ENCODE measurements around the gene CPEB2. TPM values are rescaled to one million over a fixed set of nuclear protein-coding genes. Genes with fewer than 3 reads are reported as not detected.
"Not testable (repeated sequence)": the region's sequence is repeated elsewhere in the genome, so short reads cannot be mapped to it uniquely, and the experiment has no call there.

CPEB2 gene
- total RNA-seq, 1 donor from 2014 or later = 30.4 TPM

DNA sequence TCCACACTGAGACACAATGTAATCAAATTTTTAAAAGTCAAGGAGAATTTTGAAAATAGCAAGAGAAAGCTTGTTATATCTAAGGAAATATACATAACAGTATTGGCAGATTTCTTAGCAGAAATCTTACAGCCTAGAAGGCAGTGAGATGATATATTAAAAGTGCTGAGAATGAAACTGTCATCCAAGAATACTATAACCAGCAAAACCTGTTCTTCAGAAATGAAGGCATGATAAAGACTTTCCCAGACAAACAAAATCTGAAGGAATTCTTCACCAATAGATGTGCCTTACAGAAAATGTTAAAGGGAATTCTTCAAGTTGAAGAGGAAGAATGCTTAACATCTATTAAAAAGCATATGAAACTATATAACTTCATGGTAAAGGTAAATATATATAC lies 73.6 kb downstream of the CPEB2 start:
- Histone ChIP-seq H3K36me3 (peaks cover 0 to 9% of the 10 kb centered on the region in 2 donors), H3K4me1 (no peaks in the 10 kb centered on the region), H3K9me3 (peaks cover 6 to 23% of the 10 kb centered on the region in 2 donors), H3K27ac (no peak overlapping the region), H3K27me3 (no peaks in the 10 kb centered on the region), H3K4me3 (no peak overlapping the region)
- intact Hi-C loops (cut with DNase I) = no loop called here
- DNase-seq (ENCODE audit: low spot score in 2 of 2) = no peak
- TF ChIP-seq, protein P1, sequence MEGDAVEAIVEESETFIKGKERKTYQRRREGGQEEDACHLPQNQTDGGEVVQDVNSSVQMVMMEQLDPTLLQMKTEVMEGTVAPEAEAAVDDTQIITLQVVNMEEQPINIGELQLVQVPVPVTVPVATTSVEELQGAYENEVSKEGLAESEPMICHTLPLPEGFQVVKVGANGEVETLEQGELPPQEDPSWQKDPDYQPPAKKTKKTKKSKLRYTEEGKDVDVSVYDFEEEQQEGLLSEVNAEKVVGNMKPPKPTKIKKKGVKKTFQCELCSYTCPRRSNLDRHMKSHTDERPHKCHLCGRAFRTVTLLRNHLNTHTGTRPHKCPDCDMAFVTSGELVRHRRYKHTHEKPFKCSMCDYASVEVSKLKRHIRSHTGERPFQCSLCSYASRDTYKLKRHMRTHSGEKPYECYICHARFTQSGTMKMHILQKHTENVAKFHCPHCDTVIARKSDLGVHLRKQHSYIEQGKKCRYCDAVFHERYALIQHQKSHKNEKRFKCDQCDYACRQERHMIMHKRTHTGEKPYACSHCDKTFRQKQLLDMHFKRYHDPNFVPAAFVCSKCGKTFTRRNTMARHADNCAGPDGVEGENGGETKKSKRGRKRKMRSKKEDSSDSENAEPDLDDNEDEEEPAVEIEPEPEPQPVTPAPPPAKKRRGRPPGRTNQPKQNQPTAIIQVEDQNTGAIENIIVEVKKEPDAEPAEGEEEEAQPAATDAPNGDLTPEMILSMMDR (IDR thresholded peaks at IDR 0.05) = no peak

DNA sequence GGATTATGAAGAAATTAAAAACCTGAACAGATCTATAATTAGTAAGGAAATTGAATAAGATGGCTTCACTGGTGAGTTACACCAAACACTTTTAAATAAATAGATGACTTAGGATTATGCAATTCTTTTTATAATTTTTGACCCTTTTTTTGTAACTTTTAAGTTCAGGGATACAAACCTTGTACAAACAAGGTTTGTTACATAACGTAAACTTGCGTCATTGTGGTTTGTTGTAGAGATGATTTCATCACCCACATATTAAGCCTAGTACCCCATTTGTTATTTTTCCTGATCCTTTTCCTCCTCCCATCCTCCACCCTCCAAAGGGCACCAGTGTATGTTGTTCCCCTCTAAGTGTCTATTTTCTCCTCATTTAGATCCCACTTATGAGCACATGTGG lies 75.7 kb downstream of the CPEB2 start:
- TF ChIP-seq, protein P1 (IDR thresholded peaks at IDR 0.05) = no peak
- intact Hi-C loops (cut with DNase I) = no loop called here
- H3K27me3 ChIP-seq = no peaks in the 10 kb centered on the region
- DNase-seq (ENCODE audit: low spot score in 2 of 2) = no peak
- no peak overlapping the region for H3K4me3 ChIP-seq
- peaks cover 0 to 9% of the 10 kb centered on the region in 2 donors for H3K36me3 ChIP-seq
- H3K4me1 ChIP-seq = no peaks in the 10 kb centered on the region
- H3K27ac ChIP-seq = peak overlapping the region; percentile 36 to 45
- H3K9me3 ChIP-seq = peaks cover 6 to 23% of the 10 kb centered on the region in 2 donors

DNA sequence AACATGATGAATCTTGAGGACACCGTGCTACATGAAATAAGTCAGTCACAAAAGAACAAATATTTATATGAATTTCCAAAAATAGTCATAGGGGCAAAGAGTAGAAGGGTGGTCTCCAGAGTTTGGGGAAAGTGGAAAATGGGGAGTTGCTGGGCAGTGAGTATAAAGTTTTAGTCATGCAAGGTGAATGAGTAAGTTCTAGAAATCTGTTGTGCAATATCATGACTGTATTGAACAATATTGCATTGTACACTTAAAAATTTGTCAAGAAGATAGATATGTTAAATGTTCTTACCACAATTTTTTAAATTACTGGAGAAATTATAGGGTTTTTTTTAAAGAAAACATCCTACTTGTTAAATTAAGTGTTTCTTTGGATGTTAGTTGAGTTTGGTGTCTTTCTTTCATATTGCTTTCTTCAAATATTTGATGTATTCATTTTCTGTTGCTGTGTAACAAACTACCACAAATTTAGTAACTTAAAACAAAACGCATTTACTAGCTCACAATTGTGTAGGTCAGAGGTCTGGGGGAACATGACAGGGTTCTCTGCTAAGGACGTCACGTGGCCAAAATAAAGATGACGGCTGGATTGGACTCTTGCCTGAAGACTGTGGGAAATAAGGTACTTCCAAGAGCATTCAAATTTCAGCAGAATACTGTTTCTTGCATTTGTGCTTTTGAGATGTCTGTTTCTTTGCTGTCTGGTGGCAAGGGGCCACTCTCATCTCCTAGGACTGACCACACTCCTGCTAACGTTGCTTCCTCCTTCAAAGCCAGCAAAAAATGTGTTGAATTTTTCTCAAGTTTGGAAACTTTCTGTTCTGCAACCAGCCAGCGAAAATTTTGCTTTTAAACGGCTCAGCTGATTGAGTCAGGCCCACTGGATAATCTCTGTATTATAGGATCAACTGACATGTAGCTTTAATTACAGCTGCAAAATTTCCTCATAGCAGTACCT lies 76.7 kb downstream of the CPEB2 start:
- H3K27me3 ChIP-seq = no peaks in the 10 kb centered on the region
- H3K9me3 ChIP-seq = peaks cover 6 to 23% of the 10 kb centered on the region in 2 donors
- TF ChIP-seq, protein P1 (IDR thresholded peaks at IDR 0.05) = no peak
- peaks cover 0 to 9% of the 10 kb centered on the region in 2 donors for H3K36me3 ChIP-seq
- H3K27ac ChIP-seq = peak overlapping the region; percentile 36 to 45
- intact Hi-C loops (cut with DNase I) = no loop called here
- DNase-seq (ENCODE audit: low spot score in 2 of 2) = no peak
- no peak overlapping the region for H3K4me3 ChIP-seq
- no peaks in the 10 kb centered on the region for H3K4me1 ChIP-seq

DNA sequence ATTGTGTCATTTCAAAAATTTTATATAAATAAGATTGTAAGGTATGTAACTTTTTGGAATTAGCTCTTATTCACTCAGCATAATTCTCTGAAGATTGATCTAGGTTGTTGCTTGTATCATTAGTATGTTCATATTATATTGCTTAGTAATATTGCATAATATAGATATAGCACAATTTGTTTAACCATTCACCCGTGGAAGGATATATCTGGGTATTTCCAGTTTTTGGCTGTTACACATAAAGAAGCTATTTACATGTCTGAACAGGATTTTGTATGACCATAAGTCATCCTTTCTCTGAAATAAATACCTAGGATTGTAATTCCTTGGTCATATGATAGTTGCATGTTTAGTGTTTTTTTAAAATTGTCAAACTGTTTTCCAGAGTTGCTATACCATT lies 82.5 kb downstream of the CPEB2 start:
- DNase-seq (ENCODE audit: low spot score in 2 of 2) = no peak
- TF ChIP-seq, protein P1 (IDR thresholded peaks at IDR 0.05) = no peak
- Histone ChIP-seq H3K9me3 (no peaks in the 10 kb centered on the region), H3K27me3 (no peaks in the 10 kb centered on the region), H3K4me3 (no peak overlapping the region), H3K36me3 (no peaks in the 10 kb centered on the region), H3K4me1 (no peaks in the 10 kb centered on the region), H3K27ac (no peak overlapping the region)
- intact Hi-C loops (cut with DNase I) = no loop called here

DNA sequence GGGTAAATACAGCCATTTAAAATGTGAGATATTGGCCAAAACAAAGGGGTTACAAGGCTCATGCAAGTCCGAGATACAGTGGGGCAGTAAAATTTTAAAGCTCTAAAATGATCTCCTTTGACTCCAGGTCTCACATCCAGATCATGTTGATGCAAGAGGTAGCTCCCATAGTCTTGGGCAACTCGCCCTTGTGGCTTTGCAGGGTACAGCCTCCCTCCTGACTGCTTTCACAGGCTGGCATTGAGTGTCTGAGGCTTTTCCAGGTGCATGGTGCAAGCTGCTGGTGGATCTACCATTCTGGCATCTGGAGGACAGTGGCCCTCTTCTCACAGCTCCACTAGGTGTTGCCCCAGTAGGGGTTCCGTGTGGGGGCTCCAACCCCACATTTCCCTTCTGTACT lies 83.5 kb downstream of the CPEB2 start:
- H3K27ac ChIP-seq; H3K4me1 ChIP-seq; intact Hi-C loops (cut with DNase I); H3K4me3 ChIP-seq; H3K9me3 ChIP-seq; H3K27me3 ChIP-seq; H3K36me3 ChIP-seq; DNase-seq (ENCODE audit: low spot score in 2 of 2): not testable (repeated sequence)

DNA sequence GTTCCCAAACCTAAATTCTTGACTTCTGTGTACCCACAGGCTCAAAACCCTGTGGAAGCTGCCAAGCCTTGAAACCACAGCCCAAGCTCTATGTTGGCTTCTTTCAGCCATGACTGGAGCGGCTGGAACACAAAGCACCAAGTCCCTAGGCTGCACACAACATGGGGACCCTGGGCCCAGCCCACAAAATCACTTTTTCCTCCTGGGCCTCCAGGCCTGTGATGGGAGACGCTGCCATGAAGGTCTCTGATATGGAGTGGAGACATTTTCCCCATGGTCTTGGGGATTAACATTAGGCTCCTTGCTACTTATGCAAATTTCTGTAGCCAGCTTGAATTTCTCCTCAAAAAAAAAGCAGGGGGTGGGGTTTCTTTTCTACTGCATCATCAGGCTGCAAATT lies 84.0 kb downstream of the CPEB2 start:
- H3K27me3 ChIP-seq; H3K4me3 ChIP-seq; H3K9me3 ChIP-seq; H3K27ac ChIP-seq; H3K4me1 ChIP-seq; intact Hi-C loops (cut with DNase I); DNase-seq (ENCODE audit: low spot score in 2 of 2); H3K36me3 ChIP-seq: not testable (repeated sequence)
